Effector CD4-positive, alpha-beta T cell (primary cell): Measurements from ENCODE around the gene CAMP. TPM values are rescaled to one million over a fixed set of nuclear protein-coding genes. Genes with fewer than 3 reads are reported as not detected.
"Not testable (repeated sequence)": the region's sequence is repeated elsewhere in the genome, so short reads cannot be mapped to it uniquely, and the experiment has no call there.

Experiments used
- DNase-seq: peaks from one replicate; pipeline ENCODE4 v3.0.0-alpha.2; 2020
- total RNA-seq: gene quantifications from one replicate; lab custom pipeline; 2026; lab: John Stamatoyannopoulos, UW

The CAMP gene
- not detected for total RNA-seq

DNA sequence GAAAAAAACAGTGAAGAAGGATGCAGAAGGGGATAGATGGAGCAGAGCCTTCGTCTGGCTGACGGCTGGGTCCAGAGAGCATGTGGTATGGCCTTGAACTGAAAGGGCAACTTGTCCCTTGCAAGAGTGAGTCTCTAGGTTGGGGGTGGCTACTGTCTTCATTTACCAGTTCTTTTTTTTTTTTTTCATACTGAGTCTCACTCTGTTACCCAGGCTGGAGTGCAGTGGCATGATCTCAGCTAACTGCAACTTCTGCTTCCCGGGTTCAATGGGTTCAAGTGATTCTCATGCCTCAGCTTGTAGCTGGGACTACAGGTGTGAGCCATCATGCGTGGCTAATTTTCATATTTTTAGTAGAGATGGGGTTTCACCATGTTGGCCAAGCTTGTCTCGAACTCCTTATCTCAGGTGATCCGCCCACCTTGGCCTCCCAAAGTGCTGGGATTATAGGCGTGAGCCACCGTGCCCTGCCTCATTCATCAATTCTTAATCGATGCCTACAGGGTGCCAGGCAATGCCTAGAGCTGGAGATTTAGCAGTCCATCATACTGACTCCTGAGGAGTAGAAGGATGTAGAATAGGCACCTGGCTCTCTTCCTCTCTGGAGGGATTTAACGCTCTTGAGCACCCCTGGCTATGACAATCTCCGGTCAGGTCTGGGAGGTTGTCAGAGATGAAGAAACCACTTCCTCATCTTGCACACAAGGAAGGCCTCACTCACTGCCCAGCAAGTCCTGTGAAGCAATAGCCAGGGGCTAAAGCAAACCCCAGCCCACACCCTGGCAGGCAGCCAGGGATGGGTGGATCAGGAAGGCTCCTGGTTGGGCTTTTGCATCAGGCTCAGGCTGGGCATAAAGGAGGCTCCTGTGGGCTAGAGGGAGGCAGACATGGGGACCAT lies at the start of gene CAMP:
TSS of gene CAMP (plus strand) at position 880 of the 898 bp plus-strand sequence. CDS start at position 897, 17 bp downstream.
- DNase-seq, result no peak

GRCh38 chr3:48178072-48178471 lies 45.2 kb upstream of the CAMP start:
- no peak for DNase-seq

- DNase-seq, result no peak
Measured at GRCh38 chr3:48180021-48180420, 43.3 kb upstream of the CAMP start.

GRCh38 chr3:48180531-48181253 lies 42.6 kb upstream of the CAMP start:
- no peak for DNase-seq

GRCh38 chr3:48184299-48184698 lies 39.0 kb upstream of the CAMP start:
- DNase-seq, result no peak

DNA sequence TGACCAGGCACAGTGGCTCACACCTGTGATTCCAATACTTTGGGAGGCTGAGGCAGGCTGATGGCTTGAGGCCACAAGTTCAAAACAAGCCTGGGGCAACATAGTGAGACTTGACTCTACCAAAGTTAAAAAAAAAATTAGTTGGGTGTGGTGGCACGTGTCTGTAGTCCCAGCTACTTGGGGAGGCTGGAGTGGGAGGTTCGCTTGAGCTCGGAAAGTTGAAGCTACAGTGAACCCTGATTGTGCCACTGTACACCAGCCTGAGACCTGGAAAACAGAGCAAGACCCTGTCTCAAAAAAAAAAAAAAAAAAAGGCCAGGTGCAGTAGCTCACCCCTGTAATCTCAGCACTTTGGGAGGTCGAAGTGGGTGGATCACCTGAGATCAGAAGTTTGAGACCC lies 38.2 kb upstream of the CAMP start:
- DNase-seq, result no peak

GRCh38 chr3:48186631-48187300 lies 36.5 kb upstream of the CAMP start:
- DNase-seq, result no peak

GRCh38 chr3:48187301-48187578 lies 36.1 kb upstream of the CAMP start:
- no peak for DNase-seq

DNA sequence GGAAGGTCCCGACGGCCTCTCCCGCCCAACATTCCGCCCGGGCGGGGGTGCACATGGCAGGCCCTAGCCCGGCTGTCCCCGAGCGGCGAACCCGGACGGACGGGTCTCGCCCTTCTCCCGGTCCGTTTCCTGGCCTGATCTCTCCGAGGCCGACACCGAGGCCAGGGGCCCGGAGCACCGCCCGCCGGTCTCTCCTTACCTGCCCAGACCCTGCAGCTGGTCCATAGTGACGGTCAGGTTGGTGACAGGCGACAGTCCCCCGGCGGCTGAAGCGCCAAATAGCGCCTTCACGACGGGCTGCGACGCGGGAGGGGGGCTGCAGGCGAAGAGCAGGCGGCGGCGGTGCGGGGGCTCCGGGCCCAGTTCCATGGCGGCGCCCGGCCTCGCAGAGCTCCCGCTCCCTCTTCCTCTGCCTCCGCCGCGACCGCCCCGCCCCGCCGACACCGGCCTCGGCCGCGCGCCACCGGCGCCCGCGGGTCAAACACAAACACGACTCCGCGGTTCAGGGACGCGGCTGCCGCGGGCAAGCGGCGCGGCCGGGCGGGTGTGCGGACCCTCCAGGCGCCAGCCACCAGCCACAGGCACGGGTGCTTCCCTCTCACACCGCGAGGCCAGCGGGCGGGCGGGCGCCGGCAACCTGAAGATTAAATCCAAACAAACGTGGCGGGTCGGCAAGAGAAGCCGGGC lies 35.6 kb upstream of the CAMP start:
- peak; percentile 4 for DNase-seq

- DNase-seq, result peak; percentile 87
Measured at GRCh38 chr3:48188266-48189201, 34.8 kb upstream of the CAMP start, which contains the start of gene CDC25A. Gene CDC25A (minus strand): TSS chr3:48188417. CDS start chr3:48187947, 470 bp downstream.

DNA sequence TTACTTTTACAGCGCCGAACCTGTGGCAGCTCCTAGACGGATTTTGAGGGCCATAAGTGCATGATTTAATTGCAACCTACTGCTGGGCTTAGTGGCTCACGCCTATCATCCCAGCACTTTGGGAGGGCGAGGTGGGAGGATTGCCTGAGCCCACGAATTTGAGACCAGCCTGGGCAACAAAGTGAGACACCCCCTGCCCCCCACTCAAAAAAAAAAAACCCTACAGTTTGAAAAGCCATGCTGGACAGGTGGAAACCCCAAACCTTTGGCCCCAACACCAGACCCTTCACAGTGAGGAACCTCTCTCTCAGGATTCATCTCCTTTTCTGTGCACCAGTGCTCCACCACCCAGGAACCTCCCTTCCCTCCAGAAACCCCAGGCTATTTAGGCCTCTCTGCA lies 34.0 kb upstream of the CAMP start:
- DNase-seq, result no peak

DNA sequence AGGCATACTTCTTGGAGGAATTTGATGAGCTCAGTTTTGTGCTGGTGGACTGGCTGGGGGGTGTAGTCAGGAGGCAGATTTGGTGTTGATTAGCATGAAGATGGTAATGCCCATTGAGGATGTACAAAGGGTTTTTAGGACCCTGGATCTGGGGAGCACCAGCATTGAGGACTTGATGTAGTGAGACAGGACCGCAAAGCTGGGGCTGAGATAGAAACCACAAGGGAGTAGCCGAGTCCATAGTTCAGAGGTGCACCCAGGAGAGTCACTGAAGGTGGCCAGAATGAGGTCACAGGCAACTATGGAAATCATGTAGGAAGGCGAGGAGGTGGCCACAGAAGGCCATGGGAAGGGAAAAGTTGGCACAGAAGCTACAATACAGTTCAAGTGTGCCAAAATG lies 32.4 kb upstream of the CAMP start:
- DNase-seq, result no peak

GRCh38 chr3:48194446-48195071 lies 28.7 kb upstream of the CAMP start:
- no peak for DNase-seq

DNA sequence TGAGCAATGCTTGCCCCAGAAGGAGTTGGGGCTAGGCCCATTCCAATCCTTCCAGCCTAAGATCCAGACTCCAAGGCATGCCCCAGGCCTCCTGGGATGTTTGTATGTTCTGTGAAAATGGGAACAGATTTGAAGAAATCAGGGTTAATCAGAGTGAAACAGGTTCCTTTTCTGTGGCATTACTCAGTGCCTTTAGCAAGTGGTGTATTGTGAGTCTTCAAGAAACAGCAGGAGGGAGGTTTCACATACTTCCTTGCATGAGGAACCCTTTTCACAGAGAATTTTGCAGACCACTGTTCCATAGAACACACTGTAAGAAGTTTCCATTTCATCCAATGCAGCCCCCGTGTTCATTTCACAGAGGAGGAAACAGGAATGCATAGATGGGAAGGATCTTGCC lies 26.7 kb upstream of the CAMP start:
- DNase-seq, result no peak

GRCh38 chr3:48199117-48199516 lies 24.2 kb upstream of the CAMP start:
- DNase-seq, result no peak

GRCh38 chr3:48202632-48203031 lies 20.7 kb upstream of the CAMP start:
- no peak for DNase-seq

GRCh38 chr3:48208076-48208475 lies 15.2 kb upstream of the CAMP start:
- no peak for DNase-seq

DNA sequence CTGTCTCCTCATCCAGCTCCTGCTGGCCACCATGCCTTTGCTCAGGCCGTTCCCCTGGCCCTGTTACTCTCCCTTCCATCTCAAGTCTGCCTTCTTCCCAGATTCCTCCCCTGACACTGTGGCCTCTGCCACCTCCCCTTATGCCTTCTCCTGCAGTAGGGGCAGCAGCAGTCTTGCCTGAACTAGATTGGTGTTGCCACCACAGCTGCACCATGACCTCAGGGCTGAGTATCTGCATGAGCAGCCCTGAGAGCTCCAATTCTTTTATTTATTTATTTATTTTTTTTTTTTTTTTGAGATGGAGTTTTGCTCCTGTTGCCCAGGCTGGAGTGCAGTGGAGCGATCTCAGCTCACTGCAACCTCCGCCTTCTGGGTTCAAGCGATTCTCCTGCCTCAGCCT lies 13.8 kb upstream of the CAMP start:
- no peak for DNase-seq

DNA sequence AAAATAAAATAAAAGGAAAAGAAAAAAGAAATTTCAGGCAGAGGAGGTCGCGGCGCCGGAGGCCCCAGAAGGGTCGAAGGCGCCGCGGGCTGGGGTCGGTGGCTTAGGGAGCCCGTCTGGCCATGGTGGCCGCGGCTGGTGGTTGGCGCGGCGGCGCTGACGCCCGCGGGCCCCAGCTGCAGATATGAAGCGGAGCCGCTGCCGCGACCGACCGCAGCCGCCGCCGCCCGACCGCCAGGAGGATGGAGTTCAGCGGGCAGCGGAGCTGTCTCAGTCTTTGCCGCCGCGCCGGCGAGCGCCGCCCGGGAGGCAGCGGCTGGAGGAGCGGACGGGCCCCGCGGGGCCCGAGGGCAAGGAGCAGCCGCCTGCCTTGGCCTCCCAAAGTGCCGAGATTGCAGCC lies 12.8 kb upstream of the CAMP start:
- not testable (repeated sequence) for DNase-seq

GRCh38 chr3:48211776-48212175 lies 11.5 kb upstream of the CAMP start:
- DNase-seq, result not testable (repeated sequence)

DNA sequence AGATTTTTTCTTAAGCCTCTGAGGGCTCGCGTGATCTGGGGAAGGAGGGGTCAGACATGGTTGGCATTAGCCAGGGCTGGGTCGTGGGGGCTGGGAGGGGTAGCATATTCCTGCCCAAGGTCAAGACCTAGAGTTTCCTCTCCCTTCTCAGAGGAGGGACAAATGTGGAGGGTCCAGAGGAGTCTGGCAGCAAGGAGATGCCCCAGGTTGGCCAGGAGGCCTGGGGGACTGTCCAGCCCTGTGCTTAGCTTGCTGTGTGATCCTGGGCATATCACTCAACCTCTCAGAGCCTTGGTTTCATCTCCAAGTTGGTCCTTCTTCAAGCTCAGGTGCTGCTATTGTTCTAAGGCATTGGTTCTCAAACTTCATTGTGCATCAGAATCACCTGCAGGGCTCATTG lies 9.1 kb upstream of the CAMP start:
- no peak for DNase-seq
